GM18505 (cell line): ENCODE measurements around the gene AMH.
A peak's percentile ranks its signal among the peaks of the same experiment; 100 is the strongest.
"Not testable (repeated sequence)": the region's sequence is repeated elsewhere in the genome, so short reads cannot be mapped to it uniquely, and the experiment has no call there.

Experiments
- ATAC-seq: cut with Tn5 transposase; IDR thresholded peaks from one replicate; pipeline ENCODE4 v1.9.1; 2021; ENCODE audit not compliant: unreplicated experiment
- POLR2A ChIP-seq: IDR thresholded peaks from 4 replicates; pipeline ENCODE4 v1.6.1; 2011; ENCODE audit warnings: borderline replicate concordance; ENCODE audit not compliant: insufficient read depth, insufficient read length; ENCODE audit errors: extremely low read depth

The AMH gene

GRCh38 chr19:2249010-2249866 lies at the start of gene AMH:
Gene AMH (plus strand): TSS chr19:2249323. CDS start chr19:2249333, 10 bp downstream.
- no peak for TF ChIP-seq POLR2A
- no peak for ATAC-seq

GRCh38 chr19:2199861-2200623 lies 49.1 kb upstream of the AMH start:
- TF ChIP-seq POLR2A = no peak
- no peak for ATAC-seq

GRCh38 chr19:2200624-2201294 lies 48.4 kb upstream of the AMH start:
- not testable (repeated sequence) for ATAC-seq

- no peak for ATAC-seq
- TF ChIP-seq POLR2A = no peak
These were observed 47.5 kb upstream of the AMH start for GRCh38 chr19:2201473-2202148.

- TF ChIP-seq POLR2A = no peak
- no peak for ATAC-seq
These were observed 46.8 kb upstream of the AMH start for GRCh38 chr19:2202366-2202765.

- no peak for ATAC-seq
These were observed 42.1 kb upstream of the AMH start for GRCh38 chr19:2207008-2207407.

GRCh38 chr19:2207991-2208860 lies 40.9 kb upstream of the AMH start:
- TF ChIP-seq POLR2A = no peak
- ATAC-seq = no peak

More at GRCh38 chr19:2207008-2207407, 42.1 kb upstream of the AMH start:
- no peak for TF ChIP-seq POLR2A

- TF ChIP-seq POLR2A = no peak
- ATAC-seq = no peak
These were observed 40.1 kb upstream of the AMH start for GRCh38 chr19:2208975-2209374.

GRCh38 chr19:2209408-2209807 lies 39.7 kb upstream of the AMH start:
- TF ChIP-seq POLR2A = no peak
- no peak for ATAC-seq

GRCh38 chr19:2210206-2210605 lies 38.9 kb upstream of the AMH start:
- no peak for TF ChIP-seq POLR2A

GRCh38 chr19:2210987-2211740 lies 38.0 kb upstream of the AMH start:
- no peak for ATAC-seq
- no peak for TF ChIP-seq POLR2A

More at GRCh38 chr19:2210206-2210605, 38.9 kb upstream of the AMH start:
- ATAC-seq = no peak

- ATAC-seq = no peak
These were observed 36.0 kb upstream of the AMH start for GRCh38 chr19:2212861-2213711.

More at GRCh38 chr19:2212861-2213711, 36.0 kb upstream of the AMH start:
- peak; percentile 11 for TF ChIP-seq POLR2A
